ENCODE data around the gene COQ8A. TPM values are rescaled to one million over a fixed set of nuclear protein-coding genes. Genes with fewer than 3 reads are reported as not detected.
A peak's percentile ranks its signal among the peaks of the same experiment; 100 is the strongest.

COQ8A gene
- total RNA-seq, 4 donors from 2014 or later, result 73.1 to 118 (median 80.9) TPM

DNA sequence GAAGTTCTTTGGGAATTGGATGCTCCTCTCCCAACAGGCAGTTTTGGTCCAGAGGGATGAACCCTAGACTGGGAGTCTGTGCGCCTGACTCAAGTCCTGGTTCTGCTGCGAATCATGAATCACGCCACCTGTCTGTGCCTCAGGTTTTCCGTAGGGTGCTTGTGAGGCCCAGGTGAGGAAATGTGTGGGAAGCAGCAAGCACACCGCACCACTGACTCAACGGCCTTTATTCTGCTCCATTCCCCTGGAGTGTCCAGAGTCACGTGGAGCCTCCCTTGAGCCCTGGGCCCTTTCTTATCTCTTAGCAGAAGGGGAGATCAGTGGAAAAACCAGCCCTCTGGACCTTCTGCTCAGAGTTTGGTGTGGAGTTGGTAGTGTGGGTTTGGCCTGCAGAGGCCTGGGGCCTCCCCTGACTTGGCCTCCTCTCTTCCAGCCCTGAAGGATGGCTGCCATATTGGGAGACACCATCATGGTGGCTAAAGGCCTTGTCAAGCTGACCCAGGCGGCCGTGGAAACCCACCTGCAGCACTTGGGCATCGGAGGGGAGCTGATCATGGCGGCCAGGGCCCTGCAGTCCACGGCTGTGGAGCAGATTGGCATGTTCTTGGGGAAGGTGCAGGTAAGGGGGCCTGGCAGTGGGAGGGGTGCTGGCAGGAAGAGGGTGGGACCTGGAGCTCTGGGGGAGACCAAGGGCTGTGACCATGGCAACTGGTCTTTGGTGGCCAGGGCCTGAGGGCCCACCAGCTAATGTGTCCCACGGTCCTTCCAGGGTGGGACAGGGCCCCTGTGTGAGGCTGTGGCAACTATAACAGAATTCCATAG lies 21.1 kb downstream of the COQ8A start:
- Histone ChIP-seq H3K4me1 (peaks cover 31 to 45% (median 44%) of the 10 kb centered on the region in 4 donors), H3K27me3 (no peaks in the 10 kb centered on the region), H3K36me3 (peaks cover 7 to 45% (median 42%) of the 10 kb centered on the region in 4 donors), H3K27ac (replicated peaks in 1 of 4) (peak overlapping the region in 1 of 4 donors; percentile 12), H3K4me3 (no peak overlapping the region), H3K9me3 (no peaks in the 10 kb centered on the region)
- no peak for DNase-seq (ENCODE audit: extremely low spot score)
- 97% methylated on average over 13 of the region's 13 CpGs for WGBS
- intact Hi-C loops (cut with DNase I), result no loop called here
- no peak for TF ChIP-seq POLR2A (IDR thresholded peaks at IDR 0.05; ENCODE audit: low read depth)
- no peak for TF ChIP-seq EP300 (IDR thresholded peaks at IDR 0.05)
- TF ChIP-seq, protein P1, sequence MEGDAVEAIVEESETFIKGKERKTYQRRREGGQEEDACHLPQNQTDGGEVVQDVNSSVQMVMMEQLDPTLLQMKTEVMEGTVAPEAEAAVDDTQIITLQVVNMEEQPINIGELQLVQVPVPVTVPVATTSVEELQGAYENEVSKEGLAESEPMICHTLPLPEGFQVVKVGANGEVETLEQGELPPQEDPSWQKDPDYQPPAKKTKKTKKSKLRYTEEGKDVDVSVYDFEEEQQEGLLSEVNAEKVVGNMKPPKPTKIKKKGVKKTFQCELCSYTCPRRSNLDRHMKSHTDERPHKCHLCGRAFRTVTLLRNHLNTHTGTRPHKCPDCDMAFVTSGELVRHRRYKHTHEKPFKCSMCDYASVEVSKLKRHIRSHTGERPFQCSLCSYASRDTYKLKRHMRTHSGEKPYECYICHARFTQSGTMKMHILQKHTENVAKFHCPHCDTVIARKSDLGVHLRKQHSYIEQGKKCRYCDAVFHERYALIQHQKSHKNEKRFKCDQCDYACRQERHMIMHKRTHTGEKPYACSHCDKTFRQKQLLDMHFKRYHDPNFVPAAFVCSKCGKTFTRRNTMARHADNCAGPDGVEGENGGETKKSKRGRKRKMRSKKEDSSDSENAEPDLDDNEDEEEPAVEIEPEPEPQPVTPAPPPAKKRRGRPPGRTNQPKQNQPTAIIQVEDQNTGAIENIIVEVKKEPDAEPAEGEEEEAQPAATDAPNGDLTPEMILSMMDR (IDR thresholded peaks at IDR 0.05), result no peak
- TF ChIP-seq POLR2AphosphoS5 (IDR thresholded peaks at IDR 0.05), result no peak

DNA sequence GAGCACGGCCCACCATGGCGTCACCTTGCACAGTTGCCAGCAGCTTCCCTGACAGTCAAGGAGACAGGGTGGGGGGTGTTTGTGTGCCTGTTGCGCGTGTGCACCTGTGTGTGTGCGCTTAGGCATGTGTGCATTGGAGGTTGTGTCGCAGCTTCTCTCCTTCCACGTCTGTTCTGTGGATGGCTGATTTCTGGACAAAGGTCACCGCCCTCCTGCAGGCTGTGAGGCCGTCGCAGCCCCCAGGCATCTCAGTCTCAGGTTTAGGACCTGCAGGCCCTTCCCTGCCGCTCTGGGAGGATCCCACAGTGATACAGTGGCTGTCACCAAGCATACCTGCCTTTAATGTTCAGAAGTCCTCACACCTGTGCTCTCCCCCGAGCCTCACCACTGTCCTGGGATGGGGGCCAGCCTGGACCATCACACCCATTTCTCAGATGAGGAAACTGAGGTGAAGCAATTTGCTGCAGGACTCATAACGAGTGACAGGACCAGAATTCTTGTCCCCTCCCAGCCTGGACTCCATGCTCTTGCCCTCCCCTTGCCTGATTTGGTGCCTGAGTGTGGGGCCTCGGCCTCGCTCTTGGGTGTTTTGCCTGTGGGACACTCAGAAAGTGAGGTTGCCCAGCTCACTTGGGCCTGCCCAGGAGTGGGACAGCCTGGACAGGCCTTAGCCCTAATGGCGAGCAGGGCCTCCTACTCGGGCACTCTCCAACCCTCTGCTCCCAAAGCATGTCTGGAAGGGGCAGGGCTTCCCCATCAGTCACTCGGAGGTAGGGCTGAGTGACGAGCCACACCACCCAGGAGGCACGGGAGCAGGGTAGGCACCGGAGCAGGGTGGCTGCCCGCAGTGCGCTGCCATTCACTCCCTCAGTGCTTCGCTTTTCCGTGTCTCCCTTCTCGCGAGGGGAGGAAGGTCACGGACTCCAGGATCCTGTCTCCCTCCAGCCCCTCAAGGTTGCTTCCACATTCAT lies 22.6 kb downstream of the COQ8A start:
- Histone ChIP-seq H3K4me3 (no peak overlapping the region), H3K27me3 (no peaks in the 10 kb centered on the region), H3K9me3 (no peaks in the 10 kb centered on the region), H3K36me3 (peaks cover 7 to 55% (median 47%) of the 10 kb centered on the region in 4 donors), H3K27ac (replicated peaks in 1 of 4) (peak overlapping the region in 2 of 4 donors; percentile 3 to 82), H3K4me1 (peaks cover 39 to 56% (median 55%) of the 10 kb centered on the region in 4 donors)
- no peak for TF ChIP-seq POLR2AphosphoS5 (IDR thresholded peaks at IDR 0.05)
- no peak for TF ChIP-seq EP300 (IDR thresholded peaks at IDR 0.05)
- TF ChIP-seq, protein P1 (IDR thresholded peaks at IDR 0.05), result no peak
- no peak for TF ChIP-seq POLR2A (IDR thresholded peaks at IDR 0.05; ENCODE audit: low read depth)
- intact Hi-C loops (cut with DNase I), result no loop called here
- DNase-seq (ENCODE audit: extremely low spot score), result no peak
- WGBS, result 99% methylated on average over 7 of the region's 28 CpGs

DNA sequence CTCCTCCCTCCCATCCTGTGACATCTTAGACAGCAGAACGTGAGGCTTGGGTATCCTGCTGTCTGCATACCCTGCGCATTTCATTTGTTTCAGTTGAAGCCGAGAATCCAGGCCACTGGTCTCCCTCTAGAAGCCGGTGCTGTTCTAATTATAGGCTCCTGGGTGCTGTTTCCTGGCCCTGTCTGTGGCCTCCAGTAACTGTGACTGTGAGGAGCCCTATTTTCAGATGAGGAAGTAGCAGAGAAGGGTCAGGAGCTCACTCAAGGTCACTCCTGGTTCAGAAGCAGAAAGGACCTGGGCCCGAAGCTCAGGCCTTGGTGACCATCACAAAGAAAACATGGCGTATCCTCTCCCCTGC lies 24.0 kb downstream of the COQ8A start:
- Histone ChIP-seq H3K27me3 (no peaks in the 10 kb centered on the region), H3K4me1 (peaks cover 37 to 58% (median 54%) of the 10 kb centered on the region in 4 donors), H3K36me3 (peaks cover 7 to 55% (median 47%) of the 10 kb centered on the region in 4 donors), H3K4me3 (no peak overlapping the region), H3K27ac (replicated peaks in 1 of 4) (peak overlapping the region; percentile 21 to 82 (median 61)), H3K9me3 (no peaks in the 10 kb centered on the region)
- TF ChIP-seq EP300 (IDR thresholded peaks at IDR 0.05) (no peak), POLR2AphosphoS5 (IDR thresholded peaks at IDR 0.05) (no peak), POLR2A (IDR thresholded peaks at IDR 0.05; ENCODE audit: low read depth) (no peak)
- TF ChIP-seq, protein P1 (IDR thresholded peaks at IDR 0.05), result no peak
- 75% methylated on average over 4 of the region's 6 CpGs for WGBS
- intact Hi-C loops (cut with DNase I), result no loop called here
- no peak for DNase-seq (ENCODE audit: extremely low spot score)

DNA sequence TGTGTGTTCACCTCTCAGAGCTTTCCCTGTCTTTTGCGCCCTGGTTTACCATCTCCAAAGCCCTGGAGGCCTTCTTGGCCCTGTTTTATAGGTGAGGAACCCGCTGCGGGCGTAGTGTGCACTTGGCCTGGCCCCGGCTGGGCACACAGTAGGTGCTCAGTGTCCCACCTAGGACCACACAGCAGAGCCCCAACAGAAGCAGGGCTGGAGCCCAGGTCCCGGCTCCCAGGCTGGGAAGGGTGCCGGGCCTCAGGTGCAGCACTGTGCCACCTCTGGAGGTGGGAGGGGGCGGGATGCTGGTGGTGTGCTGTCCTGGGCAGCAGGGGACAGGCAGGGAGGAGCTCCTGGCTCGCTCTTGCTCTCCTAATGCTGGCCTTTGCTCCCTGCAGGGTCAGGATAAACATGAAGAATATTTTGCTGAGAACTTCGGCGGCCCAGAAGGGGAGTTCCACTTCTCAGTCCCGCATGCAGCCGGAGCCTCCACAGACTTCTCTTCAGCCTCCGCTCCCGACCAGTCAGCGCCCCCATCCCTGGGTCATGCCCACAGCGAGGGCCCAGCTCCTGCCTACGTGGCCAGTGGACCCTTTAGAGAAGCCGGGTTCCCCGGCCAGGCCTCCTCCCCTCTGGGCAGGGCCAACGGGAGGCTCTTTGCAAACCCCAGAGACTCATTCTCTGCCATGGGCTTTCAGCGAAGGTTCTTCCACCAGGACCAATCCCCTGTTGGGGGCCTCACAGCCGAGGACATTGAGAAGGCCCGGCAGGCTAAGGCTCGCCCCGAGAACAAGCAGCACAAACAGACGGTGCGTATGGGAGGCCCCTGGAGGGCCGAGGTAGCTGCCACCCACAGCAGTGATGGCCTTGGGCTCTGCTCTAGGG lies 24.8 kb downstream of the COQ8A start:
- WGBS, result 96% methylated on average over 17 of the region's 29 CpGs
- no peak for TF ChIP-seq EP300 (IDR thresholded peaks at IDR 0.05)
- TF ChIP-seq, protein P1 (IDR thresholded peaks at IDR 0.05), result no peak
- TF ChIP-seq POLR2AphosphoS5 (IDR thresholded peaks at IDR 0.05), result no peak
- TF ChIP-seq POLR2A (IDR thresholded peaks at IDR 0.05; ENCODE audit: low read depth), result no peak
- peaks cover 7 to 56% (median 51%) of the 10 kb centered on the region in 4 donors for H3K36me3 ChIP-seq

More for the DNA sequence above, 24.8 kb downstream of the COQ8A start:
- Histone ChIP-seq H3K27me3 (no peaks in the 10 kb centered on the region), H3K27ac (replicated peaks in 1 of 4) (peak overlapping the region; percentile 56 to 82 (median 72)), H3K9me3 (no peaks in the 10 kb centered on the region), H3K4me1 (peaks cover 37 to 51% (median 48%) of the 10 kb centered on the region in 4 donors), H3K4me3 (no peak overlapping the region)
- intact Hi-C loops (cut with DNase I), result no loop called here
- no peak for DNase-seq (ENCODE audit: extremely low spot score)

Measured in esophagus muscularis mucosa (tissue), 4 donors.